Endothelial cell of umbilical vein (primary cell): ENCODE data around the gene MIF4GD. TPM values are rescaled to one million over a fixed set of nuclear protein-coding genes. Genes with fewer than 3 reads are reported as not detected.
A peak's percentile ranks its signal among the peaks of the same experiment; 100 is the strongest.

Experiments used
- BruUV-seq: library from RNA; stranded (reverse); fragments of 400-500 nt; replicated peaks from 2 replicates; lab custom pipeline; 2021; lab: Mats Ljungman, UMichigan
- CTCF ChIA-PET: fragments of 300-600, 350-600 bp; sonication (Branson Sonifier 250); formaldehyde crosslinking; loops from one replicate; lab custom pipeline; 2021; ENCODE audit warnings: antibody characterized with exemption, inconsistent platforms; lab: Charles Lee
- POLR2A ChIA-PET: fragments of 300-600, 350-600 bp; sonication (Branson Sonifier 250); formaldehyde crosslinking; loops from one replicate; lab custom pipeline; 2021; ENCODE audit warnings: antibody characterized with exemption, inconsistent platforms; lab: Charles Lee
- DNase-seq: peaks from one replicate; pipeline ENCODE4 v3.0.0-alpha.2; 2011; ENCODE audit warnings: low read depth, low spot score
- FAIRE-seq: peaks from 2 replicates; lab custom pipeline; 2011; peaks lifted over from hg19 to GRCh38; lab: Jason Lieb, UNC
- H2AFZ ChIP-seq: 2 replicates; pipeline ENCODE4 v1.6.0; 2012; ENCODE audit warnings: low read depth, low read length, control low read depth, inconsistent platforms
- H3K27ac ChIP-seq: 2 replicates; pipeline ENCODE4 v1.5.1; 2011; ENCODE audit warnings: low read depth, mild to moderate bottlenecking, control low read depth, low read length, moderate library complexity; ENCODE audit not compliant: insufficient read depth
- H3K27me3 ChIP-seq, 2 experiments: 2 replicates each; pipeline versions ENCODE4 v1.6.0 to v1.6.1; 2011; ENCODE audit warnings: low read length in 2 of 2, mixed read lengths in 1 of 2; ENCODE audit not compliant: control insufficient read depth in 2 of 2, insufficient read depth in 2 of 2
- H3K36me3 ChIP-seq, 2 experiments: 2 replicates in 1 of 2; 3 replicates in 1 of 2; pipeline ENCODE4 v1.5.1; 2011; ENCODE audit warnings: low read length in 2 of 2, mild to moderate bottlenecking in 1 of 2, moderate library complexity in 1 of 2; ENCODE audit not compliant: control insufficient read depth in 2 of 2, insufficient read depth in 2 of 2; ENCODE audit errors: extremely low read depth in 1 of 2
- H3K4me1 ChIP-seq: 3 replicates; pipeline ENCODE4 v1.5.1; 2011; ENCODE audit warnings: mild to moderate bottlenecking, low read length; ENCODE audit not compliant: control insufficient read depth, insufficient read depth; ENCODE audit errors: extremely low read depth
- H3K4me2 ChIP-seq: 2 replicates; pipeline ENCODE4 v1.6.1; 2011; ENCODE audit warnings: low read length, control low read depth, mixed read lengths; ENCODE audit not compliant: insufficient read depth
- H3K4me3 ChIP-seq, 3 experiments: fragments of 200-600 bp in 1 of 3; sonication (generic), shearing (Covaris generic) in 1 of 3; replicated peaks in 1 of 3; 2 replicates each; pipeline ENCODE4 v1.5.1; 2011 to 2016; ENCODE audit warnings: control low read depth in 3 of 3, low read length in 3 of 3, mild to moderate bottlenecking in 2 of 3, inconsistent platforms in 1 of 3, low read depth in 1 of 3, moderate library complexity in 1 of 3; ENCODE audit not compliant: insufficient read depth in 1 of 3
- H3K79me2 ChIP-seq: 2 replicates; pipeline ENCODE4 v1.6.0; 2012; ENCODE audit warnings: low read length, inconsistent platforms; ENCODE audit not compliant: control insufficient read depth, insufficient read depth
- H3K9ac ChIP-seq: replicated peaks from 2 replicates; pipeline ENCODE3; 2011; ENCODE audit warnings: low read length, control low read depth; ENCODE audit not compliant: insufficient read depth; ENCODE audit errors: extremely low read depth
- H3K9me1 ChIP-seq: replicated peaks from 3 replicates; pipeline ENCODE4 v1.6.0; 2011; ENCODE audit warnings: mild to moderate bottlenecking, low read length; ENCODE audit not compliant: control insufficient read depth, insufficient read depth; ENCODE audit errors: extremely low read depth
- H3K9me3 ChIP-seq: replicated peaks from 2 replicates; pipeline ENCODE4 v1.5.1; 2012; ENCODE audit warnings: low read length, inconsistent platforms; ENCODE audit not compliant: control insufficient read depth, insufficient read depth
- H4K20me1 ChIP-seq: replicated peaks from 2 replicates; pipeline ENCODE3; 2011; ENCODE audit warnings: mild to moderate bottlenecking, low read length; ENCODE audit not compliant: control insufficient read depth, insufficient read depth; ENCODE audit errors: extremely low read depth
- CTCF ChIP-seq, 2 donors: IDR thresholded peaks; 1 replicate in 1 of 2; 2 replicates in 1 of 2; pipeline ENCODE4 v1.5.1; 2011; ENCODE audit warnings: low read length in 2 of 2, mild to moderate bottlenecking in 2 of 2, moderate library complexity in 2 of 2, control low read depth in 1 of 2, inconsistent platforms in 1 of 2, low read depth in 1 of 2; ENCODE audit not compliant: insufficient read depth in 1 of 2; ENCODE audit errors: extremely low read depth in 1 of 2
- EZH2 ChIP-seq: IDR thresholded peaks from 2 replicates; pipeline ENCODE4 v1.6.1; 2012; ENCODE audit warnings: borderline replicate concordance, low read depth, mild to moderate bottlenecking, moderate library complexity, low read length, inconsistent platforms; ENCODE audit not compliant: severe bottlenecking
- FOS ChIP-seq: IDR thresholded peaks from 2 replicates; pipeline ENCODE4 v1.6.1; 2011; ENCODE audit warnings: mild to moderate bottlenecking, low read length, moderate library complexity, borderline replicate concordance; ENCODE audit not compliant: insufficient read depth
- GATA2 ChIP-seq: IDR thresholded peaks from 2 replicates; pipeline ENCODE4 v1.7.0; 2011; ENCODE audit warnings: low read depth, mild to moderate bottlenecking, moderate library complexity, mixed read lengths, low read length; ENCODE audit not compliant: insufficient read length, insufficient read depth
- JUN ChIP-seq: IDR thresholded peaks from 2 replicates; pipeline ENCODE4 v1.6.1; 2011; ENCODE audit warnings: borderline replicate concordance, low read depth; ENCODE audit not compliant: insufficient read length, insufficient read depth
- MAX ChIP-seq: IDR thresholded peaks from 2 replicates; pipeline ENCODE4 v1.6.1; 2011; ENCODE audit not compliant: insufficient read depth, insufficient read length
- MYC ChIP-seq: IDR thresholded peaks from one replicate; pipeline ENCODE4 v1.6.1; 2011; ENCODE audit warnings: mild to moderate bottlenecking, low read depth, low read length
- POLR2A ChIP-seq: IDR thresholded peaks from 2 replicates; pipeline ENCODE4 v1.6.1; 2012; ENCODE audit warnings: low read depth, mild to moderate bottlenecking, control low read depth, low read length
- POLR2AphosphoS5 ChIP-seq: IDR thresholded peaks from 2 replicates; pipeline ENCODE4 v1.6.1; 2012; ENCODE audit warnings: low read depth, mild to moderate bottlenecking, control low read depth, low read length, moderate library complexity; ENCODE audit not compliant: insufficient read depth
- dilution Hi-C: fragments of 300-500 bp; cut with MboI; formaldehyde crosslinking; loops from one replicate; pipeline ENCODE4 v1.15.0; 2019; ENCODE audit warnings: low sequenced_read_pairs; ENCODE audit not compliant: extremely low pct_ligation_motif_present
- intact Hi-C: fragments of 100-400 bp; cut with micrococcal nuclease; formaldehyde crosslinking; loops from one replicate; pipeline ENCODE4 v1.10.0; 2022
- polyA plus RNA-seq, 4 experiments: library from polyadenylated mRNA; depleted of rRNA in 3 of 4; stranded (reverse) in 3 of 4; unstranded in 1 of 4; fragments of >200 nt; gene quantifications; 2 replicates each; pipeline versions ENCODE4 v1.2.1 to v1.2.3, GENCODE V29; 2011 to 2012; ENCODE audit warnings: missing spikeins in 1 of 4
- total RNA-seq: library from RNA; stranded (reverse); gene quantifications from 2 replicates; pipeline ENCODE4 v1.2.3, GENCODE V29; 2021

MIF4GD gene
- total and polyA plus RNA-seq, 2 donors (not counting 3 experiments of a cell fraction or from before 2014, with no cell fraction given): 12.4 to 35.7 TPM

- no peak for TF ChIP-seq JUN
- TF ChIP-seq GATA2: no peak
- no peak for TF ChIP-seq MAX
- TF ChIP-seq POLR2A: no peak
- no peak for TF ChIP-seq FOS
- no peak for TF ChIP-seq CTCF (IDR thresholded peaks at IDR 0.05; ENCODE audit: extremely low read depth in 1 of 2, insufficient read depth in 1 of 2, low read depth in 1 of 2, low read length in 2 of 2)
- no peak for TF ChIP-seq POLR2AphosphoS5
- TF ChIP-seq MYC: no peak
- no peak for TF ChIP-seq EZH2
- Histone ChIP-seq H3K4me3 (peak overlapping the region in 2 of 3 experiments; percentile 12 to 33), H4K20me1 (no peaks in the 10 kb centered on the region), H3K4me1 (peaks cover 11% of the 10 kb centered on the region), H3K4me2 (peak overlapping the region; percentile 65), H3K27ac (peak overlapping the region; percentile 31), H3K9me3 (no peaks in the 10 kb centered on the region), H3K79me2 (peaks cover 36% of the 10 kb centered on the region), H3K27me3 (no peaks in the 10 kb centered on the region), H3K36me3 (peaks cover 2 to 14% of the 10 kb centered on the region in 2 experiments), H3K9me1 (no peaks in the 10 kb centered on the region), H3K9ac (no peak overlapping the region), H2AFZ (peak overlapping the region; percentile 42)
- intact Hi-C loops: no loop called here
- BruUV-seq: no TSS peak
- peak; percentile 83 for FAIRE-seq
- peak; percentile 85 for DNase-seq
- POLR2A ChIA-PET: interaction anchor here (1.0 to 1.2 kb wide), 2 partner anchors 11 to 156 kb away, joined by 5 read pairs; partner anchors contain the start of genes GGA3 and GRB2
- CTCF ChIA-PET: interaction anchor here (0.9 to 5.6 kb wide), 8 partner anchors 9 to 190 kb away, joined by 3 to 45 read pairs (median 6); partner anchors contain the start of genes GGA3, MIF4GD and MRPS7
- dilution Hi-C loops: no loop called here
Measured at GRCh38 chr17:75250009-75250471, 21.0 kb downstream of the MIF4GD start.
